Stimulated activated CD4-positive, alpha-beta T cell treated with anti-CD3 and anti-CD28 coated beads, Interleukin-1b, Interleukin-23, amount 100 ng/mL, for 4 hours (primary cell): Measurements from ENCODE around the gene PHACTR1.
"Not testable (repeated sequence)": the region's sequence is repeated elsewhere in the genome, so short reads cannot be mapped to it uniquely, and the experiment has no call there.

Source experiments
- DNase-seq, 2 donors: peaks; one replicate each; pipeline ENCODE4 v3.0.0-alpha.2; 2020; ENCODE audit warnings: low read depth in 2 of 2

PHACTR1 gene

GRCh38 chr6:13103169-13103568 is 386.6 kb downstream of the PHACTR1 start:
- no peak for DNase-seq

- no peak for DNase-seq
Measured at GRCh38 chr6:13105139-13105538, 388.6 kb downstream of the PHACTR1 start.

DNA sequence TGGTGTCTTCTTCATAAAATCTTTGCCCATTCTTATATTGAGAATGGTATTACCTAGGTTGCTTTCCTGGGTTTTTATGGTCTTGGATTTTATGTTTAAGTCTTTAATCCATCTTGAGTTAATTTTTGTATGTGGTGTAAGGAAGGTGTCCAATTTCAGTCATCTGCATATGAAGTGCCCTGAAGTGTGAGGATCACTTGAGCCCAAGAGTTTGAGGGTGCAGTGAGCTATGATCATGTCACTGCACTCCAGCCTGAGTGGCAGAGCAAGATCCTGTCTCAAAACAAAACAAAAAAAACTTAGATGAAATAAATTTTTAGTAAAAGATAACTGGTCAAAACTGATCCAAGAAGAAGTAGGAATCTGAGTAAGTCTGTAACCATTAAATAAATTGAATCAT is 396.4 kb downstream of the PHACTR1 start:
- no peak for DNase-seq

DNA sequence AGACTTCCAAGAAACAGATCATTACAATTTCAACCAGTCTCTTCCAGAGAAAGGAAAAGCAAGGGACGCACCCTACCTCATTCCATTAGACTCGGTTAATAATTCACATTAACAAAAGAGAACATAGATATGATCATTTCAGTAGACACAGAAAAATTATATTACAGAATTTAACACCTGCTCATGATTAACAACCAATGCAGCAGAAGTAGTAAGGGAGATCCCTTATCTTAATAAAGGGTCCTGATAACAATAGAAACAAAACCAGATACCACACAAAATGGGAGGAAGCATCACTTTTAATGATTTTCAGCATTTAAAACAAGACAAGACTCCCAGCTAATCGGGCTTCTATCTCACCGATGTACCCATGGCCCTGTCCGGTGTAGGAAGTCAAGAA is 396.8 kb downstream of the PHACTR1 start:
- no peak for DNase-seq

DNA sequence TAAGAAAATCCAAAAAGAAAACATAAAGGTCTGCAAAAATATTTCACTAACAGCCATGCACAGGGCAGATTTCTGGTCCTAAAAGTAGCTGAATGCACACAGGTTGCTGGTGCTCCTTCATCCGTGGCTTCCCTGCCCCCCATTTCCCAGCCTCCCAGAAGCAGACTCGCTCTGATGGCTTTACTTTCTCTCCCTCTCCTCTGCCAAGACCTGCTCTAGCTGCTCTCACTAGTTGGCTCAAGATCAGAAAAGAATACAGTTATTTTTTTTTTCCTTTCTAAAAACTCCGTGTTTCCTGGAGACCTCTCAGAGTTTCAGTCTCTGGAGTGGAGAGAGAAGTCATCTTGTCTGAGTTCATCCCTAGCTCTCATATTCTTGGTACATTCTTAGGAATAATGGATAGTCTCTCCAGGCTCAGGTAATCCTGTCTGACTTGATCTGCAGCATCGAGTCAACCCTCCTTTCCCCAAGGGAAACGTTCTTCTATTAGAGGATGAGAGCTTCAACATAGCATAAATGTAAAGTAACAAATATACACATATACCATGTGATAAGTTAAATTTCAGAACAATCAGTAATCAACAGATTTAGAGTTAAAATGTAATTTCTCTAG is 397.5 kb downstream of the PHACTR1 start:
- no peak for DNase-seq

- DNase-seq: no peak
Measured at GRCh38 chr6:13116155-13116554, 399.6 kb downstream of the PHACTR1 start.

DNA sequence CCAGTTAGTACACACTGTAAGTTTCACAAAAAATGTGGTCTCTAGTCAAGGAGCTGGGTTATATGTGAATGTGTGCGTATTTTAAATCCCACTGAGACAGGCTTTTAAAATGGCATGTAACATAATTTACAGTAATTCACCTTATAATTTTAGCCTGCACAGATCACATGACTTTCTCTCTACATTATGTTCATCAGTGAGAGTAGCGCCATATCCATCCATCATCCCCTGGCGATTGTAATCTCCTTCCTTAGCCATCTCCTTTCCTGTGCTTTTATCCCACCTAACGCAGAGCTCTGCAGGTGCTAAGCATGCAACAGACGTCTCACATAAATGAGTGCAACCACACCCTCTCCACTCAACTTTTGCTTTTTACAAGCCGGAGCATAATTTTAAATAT is 401.0 kb downstream of the PHACTR1 start:
- no peak for DNase-seq

DNA sequence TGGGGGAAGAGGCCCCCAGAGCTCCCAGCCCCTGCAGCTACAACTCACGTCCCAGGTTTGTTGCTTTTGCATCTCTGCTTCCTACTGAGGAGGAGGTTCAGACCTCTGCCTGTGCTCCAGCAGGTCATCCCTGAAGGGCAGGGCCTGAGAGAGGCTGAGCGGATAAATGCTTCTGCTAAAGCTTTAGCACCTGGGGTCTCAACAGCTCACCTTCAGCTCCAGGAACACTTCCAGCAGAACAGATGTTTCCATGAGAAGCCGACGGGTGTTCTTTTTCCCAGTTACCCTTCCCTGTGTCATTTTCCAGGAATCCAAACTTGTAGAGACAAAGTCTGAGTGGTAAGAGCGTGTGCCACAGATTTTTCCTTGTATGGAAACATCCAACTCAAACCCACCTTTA is 403.0 kb downstream of the PHACTR1 start:
- DNase-seq: no peak

- no peak for DNase-seq
Measured at GRCh38 chr6:13120483-13121482, 404.2 kb downstream of the PHACTR1 start.

GRCh38 chr6:13124131-13124530 is 407.6 kb downstream of the PHACTR1 start:
- DNase-seq: no peak

DNA sequence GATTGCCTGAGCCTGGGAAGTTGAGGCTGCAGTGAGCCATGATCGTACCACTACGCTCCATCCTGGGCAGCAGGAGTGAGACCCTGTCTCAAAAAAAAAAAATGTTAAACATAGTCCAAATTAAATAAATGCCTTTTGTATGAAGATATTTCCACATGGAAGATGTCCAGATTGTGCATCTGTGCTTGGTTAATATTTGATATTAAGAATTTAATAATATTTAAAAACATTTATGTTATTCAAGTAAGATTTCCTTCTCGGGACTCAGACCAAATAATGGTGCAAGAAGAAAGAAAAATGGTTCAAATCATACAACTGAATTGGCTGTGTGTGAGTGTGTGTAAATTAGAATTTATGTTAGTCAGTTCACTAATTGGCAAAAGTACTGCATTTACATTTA is 409.3 kb downstream of the PHACTR1 start:
- DNase-seq: no peak

DNA sequence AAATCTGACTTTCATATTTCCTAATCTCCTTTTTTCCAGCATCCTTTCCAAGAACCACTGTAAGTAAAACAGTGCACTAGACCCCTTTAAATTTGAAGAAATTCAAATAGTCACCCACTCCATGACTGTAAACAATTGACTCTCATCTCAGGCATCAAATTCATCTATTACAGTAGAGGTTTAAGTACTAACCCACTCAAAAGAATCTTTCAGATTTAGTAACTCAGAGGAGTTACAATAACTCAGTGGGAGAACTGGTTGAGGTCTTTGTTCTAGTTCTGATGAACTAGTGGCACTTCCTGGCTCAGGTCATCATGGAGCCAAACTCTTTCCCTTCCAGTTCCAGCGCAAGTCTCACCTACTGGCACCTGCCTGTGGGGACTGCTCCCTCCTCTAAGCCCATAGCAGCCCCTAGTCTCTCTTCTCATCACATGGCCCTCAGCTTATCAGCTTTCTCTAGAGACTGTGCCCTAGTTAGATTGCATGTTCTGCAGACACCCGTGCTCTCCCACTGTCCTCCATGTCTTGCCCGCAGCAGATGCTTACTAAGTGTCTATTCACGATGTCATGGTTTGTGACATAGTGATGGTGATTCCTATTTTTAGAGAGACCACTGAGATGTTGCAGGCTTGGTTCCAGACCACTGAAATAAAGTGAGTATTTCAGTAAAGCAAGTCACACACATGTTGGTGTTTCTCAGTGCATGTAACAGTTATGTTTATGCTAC is 415.5 kb downstream of the PHACTR1 start:
- no peak for DNase-seq

DNA sequence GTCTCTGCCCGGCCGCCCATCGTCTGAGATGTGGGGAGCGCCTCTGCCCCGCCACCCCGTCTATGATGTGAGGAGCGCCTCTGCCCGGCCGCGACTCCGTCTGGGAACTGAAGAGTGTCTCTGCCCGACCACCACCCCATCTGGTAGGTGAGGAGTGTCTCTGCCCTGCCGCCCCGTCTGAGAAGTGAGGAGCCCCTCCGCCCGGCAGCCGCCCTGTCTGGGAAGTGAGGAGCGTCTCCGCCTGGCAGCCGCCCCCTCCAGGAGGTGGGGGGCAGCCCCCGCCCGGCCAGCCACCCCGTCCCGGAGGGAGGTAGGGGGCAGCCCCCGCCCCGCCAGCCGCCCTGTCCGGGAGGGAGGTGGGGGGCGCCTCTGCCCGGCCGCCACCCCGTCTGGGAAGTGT is 417.3 kb downstream of the PHACTR1 start:
- not testable (repeated sequence) for DNase-seq

- no peak for DNase-seq
Measured at GRCh38 chr6:13135152-13135551, 418.6 kb downstream of the PHACTR1 start.

GRCh38 chr6:13139119-13139518 is 422.6 kb downstream of the PHACTR1 start:
- DNase-seq: no peak

DNA sequence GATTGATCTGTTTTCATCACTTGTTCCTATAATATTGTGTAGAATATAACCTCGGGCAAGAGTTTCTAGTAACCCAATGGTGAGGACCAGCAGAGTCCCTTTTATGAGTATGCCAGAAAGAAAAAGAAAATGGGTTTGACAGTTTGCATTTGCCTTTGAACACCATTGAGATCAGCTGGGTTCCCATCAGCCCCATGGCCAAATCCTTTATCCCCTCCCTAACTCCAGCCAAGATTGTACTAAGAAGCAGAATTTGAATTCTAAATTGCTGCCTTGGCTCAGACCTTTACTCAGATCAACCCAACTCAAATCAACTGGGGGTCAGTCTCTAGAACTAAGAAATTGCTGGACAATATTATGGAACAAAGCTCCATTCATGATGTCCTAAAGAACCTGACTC is 424.4 kb downstream of the PHACTR1 start:
- DNase-seq: no peak

GRCh38 chr6:13141387-13141786 is 424.8 kb downstream of the PHACTR1 start:
- DNase-seq: no peak

- no peak for DNase-seq
Measured at GRCh38 chr6:13142611-13143010, 426.0 kb downstream of the PHACTR1 start.

GRCh38 chr6:13146442-13146841 is 429.9 kb downstream of the PHACTR1 start:
- DNase-seq: no peak

GRCh38 chr6:13147376-13147775 is 430.8 kb downstream of the PHACTR1 start:
- no peak for DNase-seq

DNA sequence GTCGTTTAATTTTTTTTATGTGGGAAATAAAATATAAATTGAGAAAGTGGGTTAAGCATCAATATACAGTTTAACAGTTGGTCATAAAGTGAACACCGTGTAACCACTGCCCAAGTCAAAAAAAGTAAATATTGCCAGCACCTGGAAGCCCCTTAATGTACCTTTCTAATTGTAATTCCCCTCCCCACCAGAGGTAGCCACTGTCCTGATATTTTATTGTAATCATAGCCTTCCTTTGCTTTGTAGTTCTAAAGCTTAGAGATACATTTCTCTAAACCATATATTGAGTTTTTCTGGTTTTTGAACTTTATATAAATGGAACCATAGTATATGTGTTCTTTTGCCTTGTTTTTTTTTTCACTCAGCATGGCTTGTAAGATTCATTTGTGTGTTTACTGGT is 431.2 kb downstream of the PHACTR1 start:
- DNase-seq: no peak

DNA sequence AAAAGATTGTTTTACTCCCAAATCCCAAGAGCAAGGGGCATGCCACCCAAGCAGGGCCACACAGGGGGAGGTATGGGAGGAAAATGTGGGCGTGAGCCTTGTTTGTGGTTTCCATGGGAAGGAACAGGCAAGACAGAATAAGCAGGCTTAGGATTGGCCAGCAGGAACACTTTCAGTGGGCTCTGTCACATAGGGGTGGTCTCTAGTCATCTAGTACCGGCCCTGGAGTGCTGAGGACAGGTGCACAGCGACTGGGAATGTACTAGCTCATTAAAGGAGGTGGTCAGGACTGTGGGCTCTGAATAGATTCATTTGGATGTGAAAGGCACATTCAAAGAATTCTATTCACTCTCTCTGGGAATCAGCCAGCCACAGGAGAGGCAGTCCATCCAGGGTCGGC is 436.2 kb downstream of the PHACTR1 start:
- no peak for DNase-seq

DNA sequence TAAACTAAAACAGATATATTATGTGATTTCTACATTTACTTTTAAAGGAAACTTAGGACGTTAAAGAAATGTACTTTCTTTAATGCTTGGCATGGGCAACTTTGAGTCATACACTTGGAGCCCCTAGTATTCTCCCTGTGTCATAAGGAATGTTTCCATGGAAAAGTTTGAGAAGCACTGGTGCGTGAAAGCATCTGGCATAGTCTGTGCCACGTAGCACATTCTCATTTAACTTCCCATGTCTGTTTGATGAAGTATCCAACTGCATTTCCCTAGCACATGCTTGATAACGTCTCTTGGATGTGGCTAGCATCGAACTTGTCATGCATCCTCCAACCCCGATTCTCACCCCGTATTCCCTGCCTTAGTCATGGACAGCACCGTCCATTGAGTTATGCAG is 439.8 kb downstream of the PHACTR1 start:
- DNase-seq: no peak
